ENCODE data around the gene MARS1. TPM values are rescaled to one million over a fixed set of nuclear protein-coding genes. Genes with fewer than 3 reads are reported as not detected.
A peak's percentile ranks its signal among the peaks of the same experiment; 100 is the strongest.
"Not testable (repeated sequence)": the region's sequence is repeated elsewhere in the genome, so short reads cannot be mapped to it uniquely, and the experiment has no call there.

The MARS1 gene
- total RNA-seq, 1 donor from 2014 or later: 141 TPM

DNA sequence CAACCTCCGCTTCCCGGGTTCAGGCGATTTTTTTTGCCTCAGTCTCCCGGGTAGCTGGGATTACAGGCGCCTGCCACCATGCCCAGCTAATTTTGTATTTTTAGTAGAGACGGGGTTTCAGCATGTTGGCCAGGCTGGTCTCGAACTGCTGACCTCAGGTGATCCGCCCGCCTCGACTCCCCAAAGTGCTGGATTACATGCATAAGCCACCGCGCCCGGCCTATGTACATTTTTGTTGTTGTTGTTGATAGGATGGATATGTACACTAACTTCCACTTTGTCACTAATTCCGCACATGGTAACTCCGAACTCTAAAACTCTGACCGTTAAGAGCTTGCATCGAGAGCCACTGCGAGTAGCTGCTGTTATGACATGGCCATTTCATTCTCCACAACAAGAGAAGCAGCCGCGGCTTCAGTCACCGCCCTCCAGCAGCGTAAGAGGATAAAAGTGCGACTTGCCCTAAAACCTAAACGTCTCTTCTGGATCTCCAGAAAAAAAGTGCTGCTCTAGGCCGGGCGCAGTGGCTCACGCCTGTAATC, 742 bp upstream of the MARS1 start:
- Histone ChIP-seq H3K9me3 (no peaks in the 10 kb centered on the region), H3K27ac (peak overlapping the region; percentile 71), H3K4me3 (peak overlapping the region; percentile 87), H3K27me3 (no peaks in the 10 kb centered on the region), H3K4me1 (peaks cover 8% of the 10 kb centered on the region), H3K36me3 (peaks cover 31% of the 10 kb centered on the region)
- intact Hi-C loops (cut with DNase I): no loop called here
- ATAC-seq (no peak), DNase-seq (no peak)
- TF ChIP-seq, protein P1, sequence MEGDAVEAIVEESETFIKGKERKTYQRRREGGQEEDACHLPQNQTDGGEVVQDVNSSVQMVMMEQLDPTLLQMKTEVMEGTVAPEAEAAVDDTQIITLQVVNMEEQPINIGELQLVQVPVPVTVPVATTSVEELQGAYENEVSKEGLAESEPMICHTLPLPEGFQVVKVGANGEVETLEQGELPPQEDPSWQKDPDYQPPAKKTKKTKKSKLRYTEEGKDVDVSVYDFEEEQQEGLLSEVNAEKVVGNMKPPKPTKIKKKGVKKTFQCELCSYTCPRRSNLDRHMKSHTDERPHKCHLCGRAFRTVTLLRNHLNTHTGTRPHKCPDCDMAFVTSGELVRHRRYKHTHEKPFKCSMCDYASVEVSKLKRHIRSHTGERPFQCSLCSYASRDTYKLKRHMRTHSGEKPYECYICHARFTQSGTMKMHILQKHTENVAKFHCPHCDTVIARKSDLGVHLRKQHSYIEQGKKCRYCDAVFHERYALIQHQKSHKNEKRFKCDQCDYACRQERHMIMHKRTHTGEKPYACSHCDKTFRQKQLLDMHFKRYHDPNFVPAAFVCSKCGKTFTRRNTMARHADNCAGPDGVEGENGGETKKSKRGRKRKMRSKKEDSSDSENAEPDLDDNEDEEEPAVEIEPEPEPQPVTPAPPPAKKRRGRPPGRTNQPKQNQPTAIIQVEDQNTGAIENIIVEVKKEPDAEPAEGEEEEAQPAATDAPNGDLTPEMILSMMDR (IDR thresholded peaks at IDR 0.05): no peak

DNA sequence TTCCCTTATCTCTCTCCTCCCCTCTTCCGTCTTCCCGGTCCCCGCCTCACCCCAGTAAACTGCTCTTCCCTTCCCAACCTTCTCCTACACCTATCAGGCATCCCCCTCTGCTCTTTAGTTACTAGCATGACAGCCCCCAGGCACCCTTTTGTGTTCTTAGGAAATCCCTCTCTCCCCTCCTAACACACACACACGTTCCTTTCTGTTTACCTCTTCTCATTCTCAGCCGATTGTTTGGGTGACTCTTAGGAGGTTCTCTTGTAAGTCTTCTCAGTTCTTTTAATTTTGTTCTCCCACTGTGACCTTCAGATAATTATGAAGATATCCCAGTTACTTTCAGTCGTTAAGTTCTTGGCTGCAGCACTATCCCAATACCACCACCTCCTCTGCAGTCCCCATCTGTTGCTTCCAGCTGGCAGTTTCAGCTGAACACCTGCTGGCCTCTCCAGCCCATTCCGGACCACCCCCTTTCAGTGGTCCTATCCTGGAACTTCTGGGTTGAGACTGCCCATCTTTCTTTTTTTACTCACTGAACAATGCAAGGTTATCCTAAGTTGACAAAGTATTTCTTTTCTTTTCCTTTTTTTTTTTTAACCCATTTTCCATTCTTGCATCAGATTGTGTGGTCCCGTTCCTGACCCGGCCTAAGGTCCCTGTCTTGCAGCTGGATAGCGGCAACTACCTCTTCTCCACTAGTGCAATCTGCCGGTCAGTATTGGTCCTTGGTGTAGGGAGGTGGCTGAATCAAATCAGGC, 711 bp downstream of the MARS1 start:
- Histone ChIP-seq H3K4me1 (peaks cover 8% of the 10 kb centered on the region), H3K4me3 (peak overlapping the region; percentile 87), H3K27me3 (no peaks in the 10 kb centered on the region), H3K9me3 (no peaks in the 10 kb centered on the region), H3K36me3 (peaks cover 39% of the 10 kb centered on the region), H3K27ac (peak overlapping the region; percentile 71)
- ATAC-seq (no peak), DNase-seq (no peak)
- intact Hi-C loops (cut with DNase I): no loop called here
- TF ChIP-seq, protein P1 (IDR thresholded peaks at IDR 0.05): no peak

- no peaks in the 10 kb centered on the region for H3K9me3 ChIP-seq
- DNase-seq: no peak
- no peak for ATAC-seq
- intact Hi-C loops (cut with DNase I): no loop called here
- peaks cover 8% of the 10 kb centered on the region for H3K4me1 ChIP-seq
- TF ChIP-seq, protein P1 (IDR thresholded peaks at IDR 0.05): no peak
- peaks cover 42% of the 10 kb centered on the region for H3K36me3 ChIP-seq
- H3K4me3 ChIP-seq: peak overlapping the region; percentile 87
- no peak overlapping the region for H3K27ac ChIP-seq
- H3K27me3 ChIP-seq: no peaks in the 10 kb centered on the region
These were observed 1.3 kb downstream of the MARS1 start for GRCh38 chr12:57489157-57489641.

DNA sequence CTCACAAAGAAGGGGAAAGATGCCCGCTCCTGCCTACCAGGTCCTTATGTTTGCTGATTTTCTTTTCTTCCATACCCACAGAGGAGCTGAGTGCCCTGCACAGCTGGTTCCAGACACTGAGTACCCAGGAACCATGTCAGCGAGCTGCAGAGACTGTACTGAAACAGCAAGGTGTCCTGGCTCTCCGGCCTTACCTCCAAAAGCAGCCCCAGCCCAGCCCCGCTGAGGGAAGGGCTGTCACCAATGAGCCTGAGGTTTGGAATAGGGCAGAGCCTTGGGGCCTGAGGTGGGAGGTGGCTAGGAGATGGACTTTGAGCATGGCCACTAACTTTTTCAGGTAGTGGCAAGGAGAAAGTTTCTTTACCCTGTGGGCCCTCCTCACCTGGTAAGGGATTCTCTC, 2.3 kb downstream of the MARS1 start:
- Histone ChIP-seq H3K4me3 (no peak overlapping the region), H3K36me3 (peaks cover 42% of the 10 kb centered on the region), H3K27me3 (no peaks in the 10 kb centered on the region), H3K9me3 (no peaks in the 10 kb centered on the region), H3K4me1 (peaks cover 8% of the 10 kb centered on the region), H3K27ac (no peak overlapping the region)
- ATAC-seq (no peak), DNase-seq (no peak)
- intact Hi-C loops (cut with DNase I): no loop called here
- TF ChIP-seq, protein P1 (IDR thresholded peaks at IDR 0.05): no peak

GRCh38 chr12:57491393-57492280, 3.8 kb downstream of the MARS1 start:
- DNase-seq (no peak), ATAC-seq (no peak)
- H3K27ac ChIP-seq: no peak overlapping the region
- peaks cover 8% of the 10 kb centered on the region for H3K4me1 ChIP-seq
- no peak overlapping the region for H3K4me3 ChIP-seq
- H3K36me3 ChIP-seq: peaks cover 44% of the 10 kb centered on the region
- TF ChIP-seq, protein P1 (IDR thresholded peaks at IDR 0.05): no peak
- intact Hi-C loops (cut with DNase I): no loop called here
- no peaks in the 10 kb centered on the region for H3K9me3 ChIP-seq
- H3K27me3 ChIP-seq: no peaks in the 10 kb centered on the region

DNA sequence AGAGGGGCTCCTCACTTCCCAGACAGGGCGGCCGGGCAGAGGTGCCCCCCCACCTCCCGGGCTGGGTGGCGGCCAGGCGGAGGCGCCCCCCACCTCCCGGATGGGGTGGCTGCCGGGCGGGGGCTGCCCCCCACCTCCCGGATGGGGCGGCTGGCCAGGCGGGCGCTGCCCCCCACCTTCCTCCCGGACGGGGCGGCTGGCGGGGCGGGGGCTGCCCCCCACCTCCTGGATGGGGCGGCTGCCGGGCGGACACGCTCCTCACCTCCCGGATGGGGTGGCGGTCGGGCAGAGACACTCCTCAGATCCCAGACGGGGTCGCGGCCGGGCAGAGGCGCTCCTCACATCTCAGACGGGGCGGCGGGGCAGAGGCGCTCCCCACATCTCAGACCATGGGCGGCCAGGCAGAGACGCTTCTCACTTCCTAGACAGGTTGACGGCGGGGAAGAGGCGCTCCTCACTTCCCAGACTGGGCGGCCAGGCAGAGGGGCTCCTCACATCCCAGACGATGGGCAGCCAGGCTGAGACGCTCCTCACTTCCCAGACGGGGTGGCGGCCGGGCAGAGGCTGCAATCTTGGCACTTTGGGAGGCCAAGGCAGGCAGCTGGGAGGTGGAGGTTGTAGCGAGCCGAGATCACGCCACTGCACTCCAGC, 7.3 kb downstream of the MARS1 start:
- peaks cover 62% of the 10 kb centered on the region for H3K36me3 ChIP-seq
- ATAC-seq: not testable (repeated sequence)

More for the DNA sequence above, 7.3 kb downstream of the MARS1 start:
- H3K4me1 ChIP-seq; H3K27ac ChIP-seq; DNase-seq; intact Hi-C loops (cut with DNase I); H3K4me3 ChIP-seq; H3K27me3 ChIP-seq; H3K9me3 ChIP-seq: not testable (repeated sequence)
